EH (cell line): ENCODE measurements around the gene TSPYL2.

Experiments
- DNase-seq: peaks from one replicate; pipeline ENCODE4 v3.0.0-alpha.2; 2015; ENCODE audit warnings: low read depth

Gene TSPYL2

DNA sequence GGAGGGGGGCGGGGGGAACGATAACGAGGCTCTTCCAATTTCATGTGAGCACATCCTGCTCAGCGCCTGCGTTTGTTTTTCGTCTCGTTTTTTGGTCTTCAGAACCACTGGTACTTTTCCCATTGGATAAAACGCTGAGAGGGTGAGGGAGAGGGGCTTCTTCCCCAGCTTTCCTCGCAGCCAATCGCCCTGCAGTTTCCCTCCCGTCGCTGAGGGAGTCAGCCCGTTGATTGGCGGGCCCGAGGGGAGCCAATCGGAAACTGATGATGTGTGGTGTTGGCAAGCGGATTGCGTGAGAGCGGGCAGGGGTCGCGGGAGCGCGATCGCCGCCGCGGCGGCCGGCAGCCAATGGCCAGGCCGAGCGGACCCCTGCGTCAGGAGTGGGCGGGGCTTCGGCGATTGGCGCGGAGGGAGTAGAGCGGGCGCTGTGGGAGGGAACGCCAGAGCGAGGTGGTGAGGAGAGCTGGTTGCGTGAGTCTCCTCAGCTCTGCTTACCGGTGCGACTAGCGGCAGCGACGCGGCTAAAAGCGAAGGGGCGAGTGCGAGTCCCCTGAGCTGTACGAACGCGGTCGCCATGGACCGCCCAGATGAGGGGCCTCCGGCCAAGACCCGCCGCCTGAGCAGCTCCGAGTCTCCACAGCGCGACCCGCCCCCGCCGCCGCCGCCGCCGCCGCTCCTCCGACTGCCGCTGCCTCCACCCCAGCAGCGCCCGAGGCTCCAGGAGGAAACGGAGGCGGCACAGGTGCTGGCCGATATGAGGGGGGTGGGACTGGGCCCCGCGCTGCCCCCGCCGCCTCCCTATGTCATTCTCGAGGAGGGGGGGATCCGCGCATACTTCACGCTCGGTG lies at the start of gene TSPYL2:
TSPYL2 (plus strand) TSS at position 443 of the 848 bp plus-strand sequence; CDS start at position 575, 132 bp downstream.
- DNase-seq: peak; percentile 97

DNA sequence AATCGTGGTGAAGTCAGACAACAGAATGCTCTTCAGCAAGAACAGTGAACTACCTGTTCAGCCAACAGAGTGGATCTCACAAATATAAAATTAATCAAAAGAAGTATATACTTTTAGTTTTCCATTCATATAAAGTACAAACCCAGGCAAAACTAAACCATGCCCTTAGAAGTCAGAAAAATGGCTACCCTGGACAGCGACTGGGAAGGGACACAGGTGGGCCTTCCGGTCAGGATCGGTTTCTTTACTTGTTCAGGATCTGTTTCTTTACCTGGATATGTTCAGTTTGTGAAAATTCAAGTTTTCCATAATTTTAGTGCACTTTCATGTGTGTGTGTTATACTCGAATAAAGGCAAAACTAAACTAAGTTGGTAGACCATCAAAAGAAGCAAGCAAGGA lies 46.0 kb upstream of the TSPYL2 start:
- no peak for DNase-seq

DNA sequence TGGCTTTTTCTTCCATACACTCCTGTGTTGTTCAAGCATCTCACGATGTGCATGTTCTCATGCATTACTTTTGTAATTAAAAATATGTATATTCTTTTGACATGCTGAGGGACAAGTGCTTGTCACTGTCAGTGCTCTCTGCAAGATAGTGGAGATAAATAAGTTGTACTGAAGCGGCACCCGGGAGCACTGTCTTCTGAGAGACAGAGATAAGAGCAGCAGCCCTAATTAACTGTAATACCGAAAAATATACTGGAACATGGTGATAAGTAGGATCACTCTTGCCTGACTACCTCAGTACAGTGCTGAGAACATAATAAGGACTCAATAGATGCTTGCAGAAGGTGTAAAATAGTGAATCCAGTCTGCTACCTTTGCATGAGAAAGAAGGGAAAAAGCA lies 42.9 kb upstream of the TSPYL2 start:
- DNase-seq: no peak

DNA sequence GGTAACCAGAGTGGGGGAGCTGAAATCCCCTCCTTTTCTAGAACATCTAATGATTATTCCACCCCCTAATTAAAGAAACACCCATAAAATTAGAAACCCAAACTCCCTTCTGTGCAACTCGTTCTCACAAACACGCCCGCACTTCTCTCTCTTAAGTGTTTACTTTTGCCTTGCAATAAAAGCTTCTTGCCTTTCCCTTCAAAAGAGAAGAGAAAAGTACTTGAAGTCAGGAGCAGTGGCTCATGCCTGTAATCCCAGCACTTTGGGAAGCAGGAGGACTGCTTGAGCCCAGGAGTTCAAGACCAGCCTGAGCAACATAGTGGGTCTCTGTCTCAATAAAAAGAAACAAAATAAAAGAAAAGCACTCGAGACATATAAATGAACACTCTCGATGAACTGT lies 37.2 kb upstream of the TSPYL2 start:
- DNase-seq: no peak

DNA sequence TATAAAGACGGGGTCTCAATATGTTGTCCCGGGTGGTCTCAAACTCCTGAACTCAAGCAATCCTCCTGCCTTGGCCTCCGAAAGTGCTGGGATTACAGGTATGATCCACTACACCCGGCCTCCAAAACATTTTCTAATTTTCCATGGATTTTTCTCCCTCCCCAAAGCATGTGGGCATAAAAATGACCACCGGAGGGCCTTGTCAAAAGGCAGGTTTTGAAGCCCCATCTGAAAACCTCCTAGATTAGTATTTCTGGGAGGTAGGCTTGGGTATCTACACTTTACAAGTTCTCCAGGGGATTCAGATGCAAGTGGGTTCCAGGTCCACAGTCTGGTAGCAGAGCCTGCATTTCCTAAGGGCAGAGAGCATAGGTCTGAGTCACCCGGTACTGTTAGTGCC lies 34.9 kb upstream of the TSPYL2 start:
- peak; percentile 33 for DNase-seq

DNA sequence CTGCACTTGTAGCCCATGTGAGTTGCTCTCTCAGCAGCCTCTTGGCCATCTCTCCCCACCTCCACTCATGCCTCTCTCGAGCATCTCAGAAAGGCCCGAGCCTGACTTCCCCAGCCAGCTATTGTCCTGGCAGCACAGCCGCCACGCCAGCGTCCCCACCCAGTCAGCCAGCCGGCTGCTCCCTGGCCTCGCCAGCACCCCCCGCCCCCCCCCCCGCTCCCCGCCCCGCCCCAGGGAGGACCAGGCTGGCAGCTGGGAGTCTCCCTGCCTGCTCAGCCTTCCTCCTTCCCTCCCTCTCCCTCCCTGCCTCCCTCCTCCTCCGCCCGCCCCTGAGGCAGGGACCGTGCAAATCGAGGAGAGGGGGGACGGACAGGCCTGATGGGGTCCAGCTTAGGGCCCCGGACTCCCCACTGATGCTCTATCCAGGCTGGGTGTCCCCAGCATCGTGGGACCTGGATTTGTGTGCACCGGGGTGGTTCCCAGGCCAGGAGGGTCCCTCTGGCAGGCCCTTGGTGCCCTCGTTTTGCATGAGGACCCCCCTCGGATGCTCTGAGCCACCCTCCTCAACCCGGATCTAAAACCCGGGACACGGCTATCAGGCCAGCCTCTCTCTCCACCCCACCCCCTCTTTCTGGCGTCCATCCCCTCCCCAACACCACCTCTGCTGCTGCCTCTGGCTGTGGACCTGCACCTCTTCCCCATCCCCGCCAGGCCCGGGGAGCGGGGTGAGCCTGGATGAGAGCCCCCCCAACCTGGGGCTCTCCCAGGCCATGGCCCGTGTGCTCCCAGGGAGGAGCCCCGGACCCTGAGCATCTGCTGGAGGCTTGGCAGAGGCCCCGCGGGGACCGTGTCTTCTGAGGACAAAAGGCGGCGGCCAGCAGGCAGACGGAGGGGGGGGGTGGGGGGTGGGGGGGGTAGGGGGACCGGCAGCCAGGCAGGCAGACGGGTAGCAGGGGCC lies 33.7 kb upstream of the TSPYL2 start, which contains the start of gene GPR173:
GPR173 (plus strand) TSS at position 621 of the 958 bp plus-strand sequence. CDS start 27,833 bp downstream, outside the sequence.
- DNase-seq: peak; percentile 82

DNA sequence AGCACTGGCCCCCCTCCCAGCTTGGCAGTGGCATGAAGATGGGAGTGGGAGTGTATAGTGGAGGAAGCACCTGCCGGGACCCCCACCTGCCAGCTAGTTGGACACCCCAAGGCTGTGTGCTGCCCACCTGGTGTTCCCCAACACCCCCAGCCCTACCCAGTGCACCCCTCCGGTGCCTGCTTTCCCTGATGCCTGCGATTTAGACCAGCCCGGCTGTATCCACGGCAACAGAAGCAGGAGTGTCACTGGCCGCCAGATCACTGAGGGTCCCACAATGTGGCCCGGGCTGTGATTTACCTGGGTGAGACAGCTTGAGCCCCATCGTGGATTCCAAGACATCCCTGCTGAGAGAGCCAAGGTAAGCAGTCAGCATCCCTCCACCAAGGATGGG lies 33.0 kb upstream of the TSPYL2 start:
- DNase-seq: peak; percentile 1

DNA sequence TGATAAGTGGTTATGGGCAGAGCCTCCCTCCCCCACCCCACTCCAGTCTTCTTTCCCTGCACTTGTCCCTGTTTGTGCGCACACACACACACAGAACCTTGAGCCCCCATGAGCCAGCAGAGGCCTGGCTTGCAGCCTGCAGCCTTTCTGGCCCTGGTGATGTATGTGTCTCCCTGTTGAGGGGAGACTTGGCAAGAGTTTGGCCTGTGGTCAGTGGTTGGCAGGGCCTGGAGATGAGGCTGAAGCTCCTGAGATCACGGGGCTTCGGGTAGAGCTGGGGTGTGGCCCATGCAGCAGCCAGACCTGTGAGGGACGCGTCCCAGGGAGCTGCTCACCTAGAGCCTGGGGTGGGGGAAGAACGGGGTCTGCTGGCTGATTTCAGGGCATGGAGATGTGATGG lies 31.3 kb upstream of the TSPYL2 start:
- DNase-seq: peak; percentile 7

DNA sequence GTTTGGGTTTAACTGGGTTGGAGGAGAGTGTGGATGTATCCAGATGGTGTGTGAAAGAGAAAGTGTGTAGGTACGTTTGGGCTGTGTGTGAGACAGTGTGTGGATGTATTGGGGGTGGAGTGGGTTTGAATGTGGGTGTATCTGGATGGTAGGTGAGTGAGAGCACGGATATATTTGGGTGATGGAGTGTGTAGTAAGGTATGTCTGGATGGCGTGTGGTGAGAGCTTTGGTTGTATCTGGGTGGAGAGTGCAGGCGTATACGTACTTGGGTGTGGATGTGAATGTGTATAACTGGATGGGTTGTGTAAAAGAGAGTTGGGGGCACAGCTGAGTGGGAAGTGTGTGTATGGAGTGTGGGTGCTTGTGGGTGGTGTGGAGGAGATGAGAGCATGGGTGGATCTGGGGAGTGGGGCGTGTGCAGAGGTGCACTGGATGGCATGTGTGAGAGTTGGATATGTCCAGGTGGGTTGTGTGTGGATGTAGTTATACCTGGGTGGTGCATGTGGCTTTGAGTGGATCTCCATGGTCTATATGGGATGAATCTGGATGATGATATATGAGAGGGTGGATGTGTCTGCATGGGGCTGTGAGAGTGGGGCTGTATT lies 26.8 kb upstream of the TSPYL2 start:
- no peak for DNase-seq

DNA sequence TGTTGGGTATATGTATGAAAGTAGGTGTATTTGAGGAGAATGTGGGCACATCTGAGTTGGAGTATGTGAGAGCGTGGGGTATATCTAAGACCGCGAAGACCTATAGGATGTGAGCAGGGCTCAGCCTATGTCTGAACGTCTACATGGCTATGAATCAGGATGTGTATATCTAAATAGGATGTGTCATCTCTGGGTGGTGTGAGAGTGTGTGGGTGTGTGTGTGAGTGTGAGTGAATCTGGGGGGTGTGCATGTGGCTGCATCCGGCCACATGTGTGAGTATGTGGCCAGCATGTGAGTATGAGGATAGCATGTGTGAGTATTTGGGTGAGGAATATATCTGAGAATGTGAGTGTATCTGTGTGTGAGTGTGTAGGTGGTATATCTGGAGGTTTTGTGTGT lies 25.9 kb upstream of the TSPYL2 start:
- DNase-seq: no peak

DNA sequence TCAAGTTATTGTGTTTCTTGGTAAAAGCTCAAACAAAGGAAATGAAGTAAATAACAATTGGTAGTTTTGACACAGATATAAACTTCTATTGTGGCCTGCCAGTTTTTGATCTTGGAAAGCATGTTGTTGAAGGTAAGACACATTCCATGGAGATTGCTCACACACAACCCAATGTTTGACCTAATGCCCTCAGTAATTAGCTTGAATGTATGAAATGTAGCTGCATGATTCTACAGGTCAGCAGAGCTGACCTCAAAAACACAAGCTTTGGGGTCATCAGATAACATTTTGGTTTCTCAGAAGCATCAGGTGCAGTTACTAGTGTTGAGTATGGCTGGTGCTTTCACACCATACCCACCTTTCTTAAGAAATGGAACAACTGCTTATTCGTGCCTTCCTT lies 17.1 kb upstream of the TSPYL2 start:
- DNase-seq: peak; percentile 13

DNA sequence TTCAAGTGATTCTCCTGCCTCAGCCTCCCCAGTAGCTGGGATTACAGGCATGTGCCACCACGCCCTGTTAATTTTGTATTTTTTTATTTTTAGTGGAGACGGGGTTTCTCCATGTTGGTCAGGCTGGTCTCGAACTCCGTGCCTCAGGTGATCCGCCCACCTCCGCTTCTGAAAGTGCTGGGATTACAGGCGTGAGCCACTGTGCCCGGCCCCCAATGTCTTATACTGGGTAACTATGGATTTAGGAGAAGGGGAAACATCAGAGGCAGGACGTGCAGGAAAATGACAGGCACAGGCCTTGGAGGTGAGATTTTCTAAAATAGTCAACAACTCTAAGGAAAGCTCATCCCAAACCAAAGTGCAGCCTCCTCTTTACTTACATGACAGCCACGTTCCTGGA lies 11.1 kb upstream of the TSPYL2 start:
- no peak for DNase-seq

DNA sequence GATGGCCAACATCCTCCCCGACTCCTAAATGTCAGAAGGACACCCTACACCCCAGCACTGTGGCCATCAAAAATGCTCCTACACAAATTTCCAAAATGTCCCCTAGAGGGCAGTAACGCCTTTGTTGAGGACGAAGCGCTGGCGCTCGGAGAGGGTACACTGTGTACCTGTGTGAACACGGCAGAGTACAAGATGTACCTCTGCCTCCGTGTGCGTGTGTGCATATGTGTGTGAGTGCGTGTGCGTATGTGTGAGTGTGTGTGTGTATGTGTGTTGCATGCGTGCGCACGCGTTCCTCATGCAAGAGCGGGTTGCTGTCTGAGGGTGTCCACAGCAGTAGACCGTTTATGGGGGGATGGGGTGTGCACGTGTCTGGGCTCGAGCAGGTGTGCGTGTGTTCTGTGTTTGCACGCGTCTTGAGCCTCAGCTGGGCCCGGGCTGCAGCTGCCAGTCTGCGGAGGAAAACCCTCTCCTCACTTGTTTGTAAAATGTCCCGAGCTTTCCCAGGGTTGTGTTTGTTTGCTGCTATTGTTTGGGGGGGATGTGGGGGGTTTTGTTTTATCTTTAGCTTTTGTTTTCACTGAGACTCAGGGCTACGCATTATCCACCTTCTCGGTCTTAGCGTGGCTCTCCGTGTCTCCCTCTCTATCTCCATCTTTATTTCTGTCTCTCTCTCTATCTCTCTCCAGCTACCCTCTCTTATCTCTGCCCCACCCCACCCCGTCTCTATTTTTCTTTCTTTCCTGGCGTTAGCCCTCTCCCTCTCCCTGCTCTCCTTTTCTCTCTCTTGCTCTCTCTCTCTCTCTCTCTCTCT lies 10.4 kb upstream of the TSPYL2 start:
- DNase-seq: peak; percentile 59

DNA sequence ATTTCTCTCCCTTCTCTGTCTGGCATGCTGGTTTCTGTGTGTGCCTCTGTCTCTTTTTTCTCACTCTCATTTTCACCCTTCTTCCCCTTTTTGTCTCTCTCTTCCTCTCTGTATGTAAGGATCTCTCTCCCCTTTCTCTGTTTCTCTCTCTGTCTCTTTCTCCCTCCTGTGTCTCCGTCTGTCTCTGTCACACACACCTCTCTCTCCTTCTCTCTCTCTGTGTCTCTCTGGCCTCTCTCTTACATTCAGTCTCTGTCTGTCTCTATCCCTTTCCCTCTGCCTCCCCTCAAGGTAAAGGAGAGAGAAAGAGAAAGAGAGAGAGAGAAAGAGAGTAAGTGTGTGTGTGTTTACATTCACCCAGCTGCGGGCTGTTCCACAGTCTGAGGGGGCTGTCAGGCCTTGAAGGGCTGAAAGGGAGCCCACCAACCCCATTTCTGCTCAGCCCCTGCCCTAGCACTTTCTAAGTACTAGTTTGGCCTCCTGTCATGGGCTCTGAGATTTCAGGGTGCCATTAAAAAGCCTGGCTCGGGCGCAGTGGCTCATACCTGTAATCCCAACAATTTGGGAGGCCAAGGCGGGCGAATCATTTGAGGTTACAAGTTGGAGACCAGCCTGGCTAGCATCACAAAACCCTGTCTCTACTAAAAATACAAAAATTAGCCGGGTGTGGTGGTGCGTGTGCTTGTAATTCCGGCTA lies 9.6 kb upstream of the TSPYL2 start:
- DNase-seq: no peak

DNA sequence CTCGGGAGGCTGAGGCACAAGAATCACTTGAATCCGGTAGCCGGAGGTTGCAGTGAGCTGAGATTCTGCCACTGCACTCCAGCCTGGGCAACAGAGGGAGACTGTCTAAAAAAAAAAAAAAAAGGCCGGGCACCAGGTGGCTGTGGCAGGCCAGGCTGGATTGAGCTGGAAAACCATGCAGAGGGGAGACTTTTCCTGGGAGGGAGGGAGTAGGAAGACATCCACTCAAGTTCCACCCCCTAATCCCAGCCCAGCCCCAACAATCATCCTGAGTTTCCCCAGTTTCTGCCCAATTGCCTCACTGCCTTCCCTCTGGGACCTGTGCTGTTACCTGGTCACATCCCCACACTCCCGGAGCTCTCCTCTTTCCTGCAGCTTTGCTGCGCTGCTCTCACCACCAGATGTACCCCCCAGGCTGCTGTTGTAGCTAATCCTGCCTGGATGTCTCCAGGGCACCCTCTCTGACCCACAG lies 9.0 kb upstream of the TSPYL2 start:
- no peak for DNase-seq

DNA sequence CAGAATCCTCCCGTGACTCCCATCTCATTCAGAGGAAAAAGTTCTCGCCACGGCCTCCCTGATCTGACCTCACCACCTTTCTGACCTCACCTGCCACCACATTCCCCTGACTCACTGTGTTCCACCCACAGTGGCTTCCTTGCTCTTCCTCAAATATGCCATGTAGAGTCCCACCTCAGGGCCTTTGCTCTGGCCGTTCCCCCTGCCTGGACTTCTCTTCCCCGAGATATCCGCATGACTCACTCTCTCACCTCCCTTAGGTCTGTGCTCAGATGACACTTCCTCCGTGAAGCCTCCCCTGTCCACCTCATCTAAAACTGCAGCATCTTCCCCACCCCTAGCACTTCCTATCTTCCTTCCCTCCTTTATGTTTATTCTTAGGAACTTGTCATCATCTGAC lies 7.2 kb upstream of the TSPYL2 start:
- DNase-seq: no peak

DNA sequence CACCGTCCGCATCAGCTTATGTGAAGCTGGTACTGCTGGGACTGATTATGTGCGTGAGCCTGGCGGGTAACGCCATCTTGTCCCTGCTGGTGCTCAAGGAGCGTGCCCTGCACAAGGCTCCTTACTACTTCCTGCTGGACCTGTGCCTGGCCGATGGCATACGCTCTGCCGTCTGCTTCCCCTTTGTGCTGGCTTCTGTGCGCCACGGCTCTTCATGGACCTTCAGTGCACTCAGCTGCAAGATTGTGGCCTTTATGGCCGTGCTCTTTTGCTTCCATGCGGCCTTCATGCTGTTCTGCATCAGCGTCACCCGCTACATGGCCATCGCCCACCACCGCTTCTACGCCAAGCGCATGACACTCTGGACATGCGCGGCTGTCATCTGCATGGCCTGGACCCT lies 5.5 kb upstream of the TSPYL2 start:
- no peak for DNase-seq

DNA sequence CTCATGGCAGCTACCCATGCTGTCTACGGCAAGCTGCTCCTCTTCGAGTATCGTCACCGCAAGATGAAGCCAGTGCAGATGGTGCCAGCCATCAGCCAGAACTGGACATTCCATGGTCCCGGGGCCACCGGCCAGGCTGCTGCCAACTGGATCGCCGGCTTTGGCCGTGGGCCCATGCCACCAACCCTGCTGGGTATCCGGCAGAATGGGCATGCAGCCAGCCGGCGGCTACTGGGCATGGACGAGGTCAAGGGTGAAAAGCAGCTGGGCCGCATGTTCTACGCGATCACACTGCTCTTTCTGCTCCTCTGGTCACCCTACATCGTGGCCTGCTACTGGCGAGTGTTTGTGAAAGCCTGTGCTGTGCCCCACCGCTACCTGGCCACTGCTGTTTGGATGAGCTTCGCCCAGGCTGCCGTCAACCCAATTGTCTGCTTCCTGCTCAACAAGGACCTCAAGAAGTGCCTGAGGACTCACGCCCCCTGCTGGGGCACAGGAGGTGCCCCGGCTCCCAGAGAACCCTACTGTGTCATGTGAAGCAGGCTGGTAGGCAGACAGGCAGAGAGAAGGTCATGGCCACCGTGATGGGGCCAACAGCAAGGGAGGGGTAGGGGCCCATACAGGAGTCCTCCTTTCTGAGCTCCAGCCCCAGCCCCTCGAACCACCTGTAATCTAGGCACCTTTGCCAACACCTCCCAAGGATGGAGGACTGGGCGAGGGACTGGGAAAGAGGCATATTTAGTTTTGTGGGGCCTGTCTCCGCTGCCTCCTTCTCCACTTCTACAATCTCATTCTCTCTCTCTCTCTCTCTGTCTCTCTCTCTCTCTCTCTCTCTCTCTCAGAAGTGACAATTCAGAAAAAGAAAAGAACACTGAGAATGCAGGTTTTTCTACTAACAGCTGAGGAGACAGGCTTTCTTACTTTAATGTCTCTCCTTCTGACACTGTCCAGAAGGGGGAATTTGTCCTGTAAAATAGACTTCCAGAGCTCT lies 4.7 kb upstream of the TSPYL2 start:
- no peak for DNase-seq

DNA sequence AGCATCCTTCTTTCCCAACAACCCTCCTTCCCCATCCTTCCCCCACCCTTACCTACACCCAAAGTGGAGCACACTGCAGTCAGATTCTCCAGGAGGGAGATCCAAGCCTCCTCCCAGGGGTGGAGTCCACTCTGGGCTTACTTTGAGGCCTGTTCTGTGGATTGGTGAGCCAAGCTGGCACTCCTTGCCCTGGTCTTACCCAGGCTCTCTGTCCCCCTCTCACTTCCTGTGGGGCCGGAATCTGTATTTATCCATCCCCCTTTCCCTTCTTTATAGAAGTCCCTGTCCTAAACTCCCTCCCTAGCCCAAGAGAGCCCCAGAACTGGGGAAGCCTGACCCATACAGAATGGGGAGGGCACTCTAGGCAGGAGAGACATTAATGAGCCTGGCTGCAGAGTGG lies 3.2 kb upstream of the TSPYL2 start:
- no peak for DNase-seq
